ENCODE results near the gene PSEN2. TPM values are rescaled to one million over a fixed set of nuclear protein-coding genes. Genes with fewer than 3 reads are reported as not detected.

Gene PSEN2
- total and polyA plus RNA-seq, 12 donors = 27.2 to 133 (median 44.5) TPM

GRCh38 chr1:226827458-226827857, 43.0 kb upstream of the PSEN2 start:
- H3K36me3 ChIP-seq (replicated peaks in 1 of 2) = no peaks in the 10 kb centered on the region
- TF ChIP-seq POLR2A (IDR thresholded peaks at IDR 0.05) = no peak
- TF ChIP-seq, protein P1, sequence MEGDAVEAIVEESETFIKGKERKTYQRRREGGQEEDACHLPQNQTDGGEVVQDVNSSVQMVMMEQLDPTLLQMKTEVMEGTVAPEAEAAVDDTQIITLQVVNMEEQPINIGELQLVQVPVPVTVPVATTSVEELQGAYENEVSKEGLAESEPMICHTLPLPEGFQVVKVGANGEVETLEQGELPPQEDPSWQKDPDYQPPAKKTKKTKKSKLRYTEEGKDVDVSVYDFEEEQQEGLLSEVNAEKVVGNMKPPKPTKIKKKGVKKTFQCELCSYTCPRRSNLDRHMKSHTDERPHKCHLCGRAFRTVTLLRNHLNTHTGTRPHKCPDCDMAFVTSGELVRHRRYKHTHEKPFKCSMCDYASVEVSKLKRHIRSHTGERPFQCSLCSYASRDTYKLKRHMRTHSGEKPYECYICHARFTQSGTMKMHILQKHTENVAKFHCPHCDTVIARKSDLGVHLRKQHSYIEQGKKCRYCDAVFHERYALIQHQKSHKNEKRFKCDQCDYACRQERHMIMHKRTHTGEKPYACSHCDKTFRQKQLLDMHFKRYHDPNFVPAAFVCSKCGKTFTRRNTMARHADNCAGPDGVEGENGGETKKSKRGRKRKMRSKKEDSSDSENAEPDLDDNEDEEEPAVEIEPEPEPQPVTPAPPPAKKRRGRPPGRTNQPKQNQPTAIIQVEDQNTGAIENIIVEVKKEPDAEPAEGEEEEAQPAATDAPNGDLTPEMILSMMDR (IDR thresholded peaks at IDR 0.05) = no peak
- peak in 4 of 7 donors; percentile 16 to 60 (median 34) for DNase-seq
- peak overlapping the region in 1 of 4 donors; percentile 16 for H3K4me3 ChIP-seq
- peak overlapping the region in 2 of 5 donors; percentile 51 to 62 for H3K27ac ChIP-seq
- peaks cover 0 to 12% of the 10 kb centered on the region in 2 donors for H3K4me1 ChIP-seq (replicated peaks in 1 of 2)
- H3K9me3 ChIP-seq (replicated peaks in 1 of 3) = no peaks in the 10 kb centered on the region
- H3K27me3 ChIP-seq = no peaks in the 10 kb centered on the region
- whole genome bisulfite sequencing, 4 donors = 61 to 73% (median 62%) methylated on average over 10 to 11 of the region's 11 CpGs
- intact Hi-C loops (cut with DNase I) = loop anchor here (2.0 to 10.0 kb wide), 3 partner anchors 193 to 283 kb away; partner anchors contain the start of gene STUM (in 1 of the 2)

GRCh38 chr1:226827968-226828513, 42.4 kb upstream of the PSEN2 start:
- Histone ChIP-seq H3K4me1 (replicated peaks in 1 of 2) (peaks cover 0 to 12% of the 10 kb centered on the region in 2 donors), H3K9me3 (replicated peaks in 1 of 3) (no peaks in the 10 kb centered on the region), H3K27ac (peak overlapping the region in 2 of 5 donors; percentile 51 to 62), H3K4me3 (peak overlapping the region in 1 of 4 donors; percentile 16), H3K36me3 (replicated peaks in 1 of 2) (no peaks in the 10 kb centered on the region), H3K27me3 (no peaks in the 10 kb centered on the region)
- TF ChIP-seq, protein P1 (IDR thresholded peaks at IDR 0.05) = peak; percentile 84 to 96 (median 92)
- no peak for TF ChIP-seq POLR2A (IDR thresholded peaks at IDR 0.05)
- WGBS, 4 donors = 2 to 6% (median 4%) methylated on average over 13 to 19 of the region's 19 CpGs
- peak; percentile 93 to 98 (median 96) for DNase-seq
- intact Hi-C loops (cut with DNase I) = loop anchor here (2.0 to 10.0 kb wide), 3 partner anchors 193 to 283 kb away; partner anchors contain the start of gene STUM (in 1 of the 2)

DNA sequence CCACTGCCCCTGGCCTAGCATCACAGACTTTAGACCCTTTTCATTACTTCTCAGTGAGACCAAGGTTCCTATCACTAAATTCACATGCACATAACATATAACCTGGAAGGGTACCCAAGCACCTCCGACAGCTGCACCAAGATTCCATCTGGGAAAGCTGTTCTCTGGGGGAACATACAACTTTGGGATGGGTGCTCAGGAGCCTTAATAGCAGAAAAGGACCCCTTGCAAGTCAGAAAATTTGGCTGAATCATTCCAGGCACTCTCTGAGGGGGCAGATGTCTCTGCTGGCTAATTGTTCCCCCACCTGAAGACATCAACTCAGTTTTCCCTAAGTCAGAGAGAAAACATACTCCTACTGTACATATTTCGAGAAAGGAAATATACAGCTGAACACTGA, 41.3 kb upstream of the PSEN2 start:
- peak in 1 of 7 donors; percentile 27 for DNase-seq
- WGBS, 4 donors = 76 to 82% (median 79%) methylated on average over 2 of the region's 2 CpGs
- Histone ChIP-seq H3K36me3 (replicated peaks in 1 of 2) (no peaks in the 10 kb centered on the region), H3K9me3 (replicated peaks in 1 of 3) (no peaks in the 10 kb centered on the region), H3K4me1 (replicated peaks in 1 of 2) (peaks cover 0 to 12% of the 10 kb centered on the region in 2 donors), H3K4me3 (no peak overlapping the region), H3K27ac (no peak overlapping the region), H3K27me3 (no peaks in the 10 kb centered on the region)
- intact Hi-C loops (cut with DNase I) = loop anchor here in 1 of 2 donors (5.0 to 10.0 kb wide), 2 partner anchors 197 to 284 kb away; partner anchors contain the start of gene STUM
- TF ChIP-seq, protein P1 (IDR thresholded peaks at IDR 0.05) = no peak
- TF ChIP-seq POLR2A (IDR thresholded peaks at IDR 0.05) = no peak

GRCh38 chr1:226831953-226832352, 38.5 kb upstream of the PSEN2 start:
- intact Hi-C loops (cut with DNase I) = no loop called here
- DNase-seq = no peak
- H3K36me3 ChIP-seq (replicated peaks in 1 of 2) = no peaks in the 10 kb centered on the region
- H3K4me3 ChIP-seq = no peak overlapping the region
- 89 to 98% (median 94%) methylated on average over 4 of the region's 4 CpGs for WGBS, 4 donors
- no peak overlapping the region for H3K27ac ChIP-seq
- no peak for TF ChIP-seq POLR2A (IDR thresholded peaks at IDR 0.05)
- TF ChIP-seq, protein P1 (IDR thresholded peaks at IDR 0.05) = no peak
- peaks cover 0 to 12% of the 10 kb centered on the region in 2 donors for H3K4me1 ChIP-seq (replicated peaks in 1 of 2)
- no peaks in the 10 kb centered on the region for H3K27me3 ChIP-seq
- no peaks in the 10 kb centered on the region for H3K9me3 ChIP-seq (replicated peaks in 1 of 3)

Measured in adrenal gland (tissue), 12 donors.